GM18951 (cell line): ENCODE measurements around the gene LINC01488.

ENCODE experiments used
- POLR2A ChIP-seq: IDR thresholded peaks from 4 replicates; pipeline ENCODE4 v1.6.1; 2011; ENCODE audit warnings: mild to moderate bottlenecking; ENCODE audit not compliant: insufficient read length, insufficient read depth; ENCODE audit errors: extremely low read depth
- in situ Hi-C: fragments of 300-500 bp; cut with MboI; formaldehyde crosslinking; loops from one replicate; pipeline ENCODE4 v1.12.0; 2022; ENCODE audit warnings: low sequenced_read_pairs, mixed read lengths, inconsistent platforms; ENCODE audit not compliant: unreplicated experiment

The LINC01488 gene

GRCh38 chr11:69512790-69513189, 31.3 kb downstream of the LINC01488 start:
- in situ Hi-C loops = no loop called here
- no peak for TF ChIP-seq POLR2A

- in situ Hi-C loops = no loop called here
Measured at GRCh38 chr11:69513196-69513595, 31.7 kb downstream of the LINC01488 start.

GRCh38 chr11:69513663-69514224, 32.3 kb downstream of the LINC01488 start:
- in situ Hi-C loops = no loop called here
- TF ChIP-seq POLR2A = no peak

More at GRCh38 chr11:69513196-69513595, 31.7 kb downstream of the LINC01488 start:
- TF ChIP-seq POLR2A = no peak

DNA sequence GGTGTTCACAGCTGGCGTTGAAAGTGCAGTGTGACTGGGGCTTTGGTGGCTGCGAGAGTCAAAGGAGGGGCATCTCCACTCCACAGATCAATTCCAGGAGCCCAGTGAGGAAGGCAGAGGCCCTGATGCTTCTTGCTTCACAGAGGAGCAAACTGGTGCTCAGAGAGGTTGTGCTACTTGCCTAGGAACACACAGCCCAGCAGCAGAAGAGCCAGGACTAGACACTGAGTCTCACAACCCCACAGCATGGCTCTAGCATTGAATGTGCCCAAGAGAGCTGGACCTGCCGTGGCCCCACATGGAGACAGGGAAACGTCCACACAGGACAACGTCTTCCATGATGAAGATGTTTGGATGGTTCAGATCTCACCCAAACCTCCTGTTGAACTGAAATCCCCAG, 33.3 kb downstream of the LINC01488 start:
- in situ Hi-C loops = no loop called here
- TF ChIP-seq POLR2A = no peak

GRCh38 chr11:69515271-69516245, 34.1 kb downstream of the LINC01488 start:
- in situ Hi-C loops = no loop called here

DNA sequence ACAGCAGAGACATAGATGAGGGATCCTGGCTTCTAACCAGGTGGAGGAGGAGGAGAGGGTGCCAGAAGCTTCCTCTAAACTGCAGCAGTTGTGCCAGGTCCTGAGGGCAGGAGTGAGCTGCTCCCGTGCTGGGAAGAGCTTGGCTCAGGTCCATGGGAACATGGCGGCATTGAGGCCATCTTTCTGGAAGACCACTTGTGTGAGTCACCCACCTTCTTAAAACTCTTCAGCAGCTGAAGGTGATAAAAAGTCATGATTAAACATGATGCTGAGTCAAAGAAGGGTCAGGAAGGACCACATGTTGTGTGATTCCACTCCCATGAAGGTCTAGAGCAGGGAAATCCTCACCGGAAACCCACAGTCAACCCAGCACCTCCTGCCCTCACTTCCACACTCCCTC, 35.1 kb downstream of the LINC01488 start:
- in situ Hi-C loops = no loop called here

More at GRCh38 chr11:69515271-69516245, 34.1 kb downstream of the LINC01488 start:
- no peak for TF ChIP-seq POLR2A

DNA sequence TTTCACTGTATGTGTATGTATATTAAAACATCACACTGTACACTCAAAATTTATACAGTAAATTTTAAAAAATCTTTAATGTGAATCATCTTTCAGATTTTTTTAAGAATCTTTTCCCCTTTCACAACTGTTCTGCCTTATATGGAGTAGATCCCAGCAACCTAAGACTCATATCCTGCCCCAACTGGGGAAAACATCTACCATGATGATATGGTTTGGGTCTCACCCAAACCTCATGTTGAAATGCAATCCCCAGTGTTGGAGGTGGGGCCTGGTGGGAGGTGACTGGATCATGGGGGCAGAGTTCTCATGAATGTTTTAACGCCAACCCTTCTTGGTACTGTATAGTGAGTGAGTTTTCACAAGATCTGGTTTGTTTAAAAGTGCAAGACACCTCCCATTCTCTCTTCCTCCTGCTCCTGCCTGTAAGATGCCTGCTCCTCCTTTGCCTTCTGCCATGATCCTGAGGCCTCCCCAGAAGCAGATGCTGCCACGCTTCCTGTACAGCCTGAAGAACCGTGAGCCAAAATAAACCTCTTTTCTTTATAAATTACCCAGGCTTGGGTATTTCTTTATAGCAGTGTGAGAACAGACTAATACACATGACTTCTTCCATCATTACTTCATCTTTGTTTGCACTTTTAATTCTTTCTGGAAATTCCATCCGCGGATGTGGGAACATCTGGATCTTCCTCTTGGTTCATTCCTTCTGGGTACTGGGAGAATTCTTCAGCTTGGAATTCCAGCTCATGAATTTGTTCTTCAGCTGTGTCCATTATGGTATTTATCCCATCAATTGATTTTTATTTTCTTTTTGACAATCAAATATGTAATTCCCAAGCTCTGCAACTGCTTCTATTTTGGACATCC, 36.9 kb downstream of the LINC01488 start:
- in situ Hi-C loops = no loop called here
- no peak for TF ChIP-seq POLR2A

More for the DNA sequence above, 35.1 kb downstream of the LINC01488 start:
- TF ChIP-seq POLR2A = no peak

DNA sequence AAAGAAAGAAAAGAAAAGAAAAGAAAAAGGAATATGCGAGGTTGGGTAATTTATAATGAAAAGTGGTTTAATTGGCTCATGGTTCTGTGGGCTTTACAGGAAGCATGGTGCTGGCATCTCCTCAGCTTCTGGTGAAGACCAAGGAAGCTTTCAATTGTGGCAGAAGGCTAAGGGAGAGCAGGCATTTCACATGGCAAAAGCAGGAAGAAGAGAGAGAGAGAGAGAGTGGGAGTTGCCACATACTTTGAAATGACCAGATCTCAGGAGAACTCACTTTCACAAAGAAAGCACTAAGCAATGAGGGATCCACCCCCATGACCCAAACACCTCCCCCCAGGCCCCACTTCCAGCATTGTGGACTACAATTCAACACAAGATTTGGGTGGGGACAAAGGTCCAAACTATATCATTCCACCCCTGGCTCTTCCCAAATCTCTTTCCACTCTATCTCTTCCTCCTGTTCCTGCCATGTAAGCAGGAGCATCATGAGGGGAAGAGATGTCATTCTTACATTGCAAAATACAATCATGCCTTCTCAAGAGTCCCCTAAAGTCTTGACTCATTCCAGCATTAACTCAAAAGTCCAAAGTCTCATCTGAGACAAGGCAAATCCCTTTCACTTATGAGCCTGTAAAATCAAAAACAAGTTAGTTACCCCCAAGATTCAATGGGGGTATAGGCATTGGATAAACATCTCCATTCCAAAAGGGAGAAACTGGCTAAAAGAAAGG, 38.9 kb downstream of the LINC01488 start:
- in situ Hi-C loops = no loop called here
- TF ChIP-seq POLR2A = no peak

GRCh38 chr11:69521457-69521856, 40.0 kb downstream of the LINC01488 start:
- in situ Hi-C loops = no loop called here
- TF ChIP-seq POLR2A = no peak

GRCh38 chr11:69523453-69523852, 42.0 kb downstream of the LINC01488 start:
- in situ Hi-C loops = no loop called here
- TF ChIP-seq POLR2A = no peak

DNA sequence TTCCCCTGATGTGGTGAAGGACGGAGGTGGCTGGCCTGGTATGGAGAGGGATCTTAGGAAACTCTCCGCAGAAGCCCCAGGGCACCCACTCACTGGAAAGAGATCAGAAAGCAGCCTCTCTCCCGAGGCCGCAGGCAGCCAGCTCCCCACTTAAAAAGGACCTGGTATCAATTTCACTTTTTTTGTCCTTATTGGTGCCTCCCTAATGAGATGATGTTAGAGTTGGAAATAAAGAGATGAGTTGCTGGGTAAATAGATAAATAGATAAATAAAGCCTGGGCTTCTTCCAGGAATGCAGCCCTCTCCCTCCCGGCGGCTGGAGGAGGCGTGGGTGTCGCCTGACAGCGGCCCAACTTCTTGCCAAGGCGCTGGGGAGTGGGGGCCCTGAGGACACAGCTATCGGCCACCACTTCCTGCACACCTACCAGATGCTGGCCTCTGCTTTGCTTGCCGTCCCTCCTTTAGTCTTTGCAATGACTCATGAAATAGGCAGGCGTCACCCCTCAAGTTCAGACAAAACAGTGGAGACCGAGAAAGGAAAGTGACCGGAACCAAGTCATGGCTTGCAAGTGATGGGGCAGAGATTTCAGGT, 42.9 kb downstream of the LINC01488 start:
- in situ Hi-C loops = no loop called here
- no peak for TF ChIP-seq POLR2A

- TF ChIP-seq POLR2A = no peak
- in situ Hi-C loops = no loop called here
Measured at GRCh38 chr11:69524991-69525411, 43.5 kb downstream of the LINC01488 start.
